GM12878 (cell line): Measurements from ENCODE around the gene NRSN2.

Source experiments
- CHD4 ChIP-seq: fragments of 200-600 bp; sonication (generic); IDR thresholded peaks from 2 replicates; pipeline ENCODE4 v1.6.1; 2016; ENCODE audit warnings: mild to moderate bottlenecking
- EP300 ChIP-seq, 2 experiments: fragments of 150-350 bp in 1 of 2; IDR thresholded peaks; 2 replicates each; pipeline ENCODE4 v1.6.1; 2011 to 2012; ENCODE audit warnings: low read depth in 2 of 2, low read length in 2 of 2, borderline replicate concordance in 1 of 2, improper control_type of control experiment in 1 of 2, inconsistent platforms in 1 of 2; ENCODE audit not compliant: control insufficient read depth in 1 of 2
- EZH2 ChIP-seq: IDR thresholded peaks from 2 replicates; pipeline ENCODE4 v1.6.1; 2012; ENCODE audit warnings: low read depth, mild to moderate bottlenecking, control low read depth, inconsistent platforms, low read length, borderline replicate concordance; ENCODE audit not compliant: control insufficient read depth
- JUND ChIP-seq: IDR thresholded peaks from 2 replicates; pipeline ENCODE4 v1.6.1; 2012; ENCODE audit warnings: low read depth, mild to moderate bottlenecking, low read length, improper control_type of control experiment, moderate library complexity
- POLR2A ChIP-seq: IDR thresholded peaks from 2 replicates; pipeline ENCODE4 v1.6.1; 2011; ENCODE audit warnings: low read depth, mild to moderate bottlenecking, low read length
- SRF ChIP-seq, 2 experiments: IDR thresholded peaks; 2 replicates each; pipeline ENCODE4 v1.6.1; 2011; ENCODE audit warnings: low read depth in 2 of 2, low read length in 2 of 2, mild to moderate bottlenecking in 1 of 2, moderate library complexity in 1 of 2
- SUZ12 ChIP-seq: fragments of 200-600 bp; sonication (generic); IDR thresholded peaks from one replicate; pipeline ENCODE4 v1.6.1; 2018; ENCODE audit warnings: antibody characterized with exemption, mild to moderate bottlenecking; ENCODE audit not compliant: unreplicated experiment
- TAF1 ChIP-seq: IDR thresholded peaks from 2 replicates; pipeline ENCODE4 v1.6.1; 2011; ENCODE audit warnings: mild to moderate bottlenecking, low read depth, low read length, borderline replicate concordance
- TF ChIP-seq, protein P1 (sequence below), 3 experiments: IDR thresholded peaks in 2 of 3; conservative IDR thresholded peaks in 1 of 3; 2 replicates each; pipeline ENCODE4 v1.5.1; 2011; ENCODE audit warnings: low read depth in 3 of 3, low read length in 3 of 3, mild to moderate bottlenecking in 3 of 3, control low read depth in 2 of 3, moderate library complexity in 2 of 3, inconsistent platforms in 1 of 3, mixed read lengths in 1 of 3; ENCODE audit not compliant: control insufficient read depth in 2 of 3, insufficient read depth in 1 of 3; ENCODE audit errors: extremely low read depth in 1 of 3

DNA sequence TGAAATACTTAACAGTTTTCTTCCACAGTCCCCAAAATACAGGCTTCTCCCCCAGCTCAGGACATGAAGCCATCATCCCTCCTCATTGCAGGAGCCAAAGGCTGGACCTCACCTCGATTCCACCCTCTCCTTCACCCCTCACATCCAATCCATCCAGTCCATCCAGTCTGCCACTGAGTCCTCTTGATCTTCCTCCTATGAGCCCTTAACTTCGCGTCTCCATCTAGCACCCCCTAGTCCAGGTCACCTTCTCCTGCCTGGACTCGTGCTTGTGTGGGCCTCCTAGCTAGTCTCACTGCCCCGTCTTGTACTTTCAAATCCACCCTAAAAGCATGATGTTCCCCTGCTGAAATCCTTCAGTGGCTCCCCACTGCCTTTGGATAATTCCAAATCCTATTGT, 37.0 kb downstream of the NRSN2 start:
- TF ChIP-seq SRF (IDR thresholded peaks at IDR 0.05; ENCODE audit: low read depth in 2 of 2, low read length in 2 of 2) (no peak), SUZ12 (no peak), JUND (no peak), EZH2 (no peak), TAF1 (no peak), CHD4 (no peak), EP300 (IDR thresholded peaks at IDR 0.05; ENCODE audit: borderline replicate concordance in 1 of 2, control insufficient read depth in 1 of 2, low read depth in 2 of 2, low read length in 2 of 2) (no peak), POLR2A (no peak)
- TF ChIP-seq, protein P1, sequence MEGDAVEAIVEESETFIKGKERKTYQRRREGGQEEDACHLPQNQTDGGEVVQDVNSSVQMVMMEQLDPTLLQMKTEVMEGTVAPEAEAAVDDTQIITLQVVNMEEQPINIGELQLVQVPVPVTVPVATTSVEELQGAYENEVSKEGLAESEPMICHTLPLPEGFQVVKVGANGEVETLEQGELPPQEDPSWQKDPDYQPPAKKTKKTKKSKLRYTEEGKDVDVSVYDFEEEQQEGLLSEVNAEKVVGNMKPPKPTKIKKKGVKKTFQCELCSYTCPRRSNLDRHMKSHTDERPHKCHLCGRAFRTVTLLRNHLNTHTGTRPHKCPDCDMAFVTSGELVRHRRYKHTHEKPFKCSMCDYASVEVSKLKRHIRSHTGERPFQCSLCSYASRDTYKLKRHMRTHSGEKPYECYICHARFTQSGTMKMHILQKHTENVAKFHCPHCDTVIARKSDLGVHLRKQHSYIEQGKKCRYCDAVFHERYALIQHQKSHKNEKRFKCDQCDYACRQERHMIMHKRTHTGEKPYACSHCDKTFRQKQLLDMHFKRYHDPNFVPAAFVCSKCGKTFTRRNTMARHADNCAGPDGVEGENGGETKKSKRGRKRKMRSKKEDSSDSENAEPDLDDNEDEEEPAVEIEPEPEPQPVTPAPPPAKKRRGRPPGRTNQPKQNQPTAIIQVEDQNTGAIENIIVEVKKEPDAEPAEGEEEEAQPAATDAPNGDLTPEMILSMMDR (IDR thresholded peaks at IDR 0.05 in 2 of 3, conservative IDR thresholded peaks at IDR 0.05 in 1 of 3; ENCODE audit: control insufficient read depth in 2 of 3, extremely low read depth in 1 of 3, insufficient read depth in 1 of 3, low read depth in 3 of 3, low read length in 3 of 3), result no peak
